Measurements from ENCODE around the gene MCM8. TPM values are rescaled to one million over a fixed set of nuclear protein-coding genes. Genes with fewer than 3 reads are reported as not detected.

Gene MCM8
- total RNA-seq, 4 donors from 2014 or later: 3.9 to 5.2 (median 4.5) TPM

GRCh38 chr20:6007529-6008103 lies 57.2 kb downstream of the MCM8 start:
- 51 to 67% methylated on average over 3 of the region's 3 CpGs for WGBS, 2 donors
- Histone ChIP-seq H3K9me3 (no peaks in the 10 kb centered on the region), H3K27me3 (no peaks in the 10 kb centered on the region), H3K27ac (peak overlapping the region in 2 of 3 donors; percentile 14 to 45), H3K4me1 (peaks cover 19 to 21% of the 10 kb centered on the region in 2 donors), H3K36me3 (peaks cover 7 to 15% of the 10 kb centered on the region in 2 donors), H3K4me3 (replicated peaks in 1 of 3) (no peak overlapping the region)
- intact Hi-C loops (cut with DNase I): no loop called here
- no peak for TF ChIP-seq CTCF (IDR thresholded peaks at IDR 0.05)
- TF ChIP-seq POLR2A (IDR thresholded peaks at IDR 0.05): no peak
- no peak for DNase-seq

- H3K4me1 ChIP-seq: peaks cover 19 to 21% of the 10 kb centered on the region in 2 donors
- no peak overlapping the region for H3K4me3 ChIP-seq (replicated peaks in 1 of 3)
- 24 to 37% methylated on average over 5 of the region's 5 CpGs for WGBS, 2 donors
- H3K36me3 ChIP-seq: peaks cover 7 to 15% of the 10 kb centered on the region in 2 donors
- peak overlapping the region in 2 of 3 donors; percentile 31 to 45 for H3K27ac ChIP-seq
- DNase-seq: peak; percentile 82 to 84
- TF ChIP-seq POLR2A (IDR thresholded peaks at IDR 0.05): peak in 1 of 2 donors; percentile 11
- no peak for TF ChIP-seq CTCF (IDR thresholded peaks at IDR 0.05)
- H3K27me3 ChIP-seq: no peaks in the 10 kb centered on the region
- H3K9me3 ChIP-seq: no peaks in the 10 kb centered on the region
- intact Hi-C loops (cut with DNase I): no loop called here
Measured at GRCh38 chr20:6008254-6008653, 57.8 kb downstream of the MCM8 start.

GRCh38 chr20:6012179-6012578 lies 61.7 kb downstream of the MCM8 start:
- Histone ChIP-seq H3K27me3 (no peaks in the 10 kb centered on the region), H3K4me3 (replicated peaks in 1 of 3) (no peak overlapping the region), H3K4me1 (peaks cover 13 to 17% of the 10 kb centered on the region in 2 donors), H3K9me3 (no peaks in the 10 kb centered on the region), H3K36me3 (peaks cover 10 to 15% of the 10 kb centered on the region in 2 donors), H3K27ac (no peak overlapping the region)
- DNase-seq: no peak
- TF ChIP-seq CTCF (IDR thresholded peaks at IDR 0.05) (no peak), POLR2A (IDR thresholded peaks at IDR 0.05) (no peak)
- 97 to 98% methylated on average over 5 of the region's 5 CpGs for WGBS, 2 donors
- intact Hi-C loops (cut with DNase I): no loop called here

GRCh38 chr20:6014017-6014416 lies 63.6 kb downstream of the MCM8 start:
- Histone ChIP-seq H3K27ac (no peak overlapping the region), H3K27me3 (no peaks in the 10 kb centered on the region), H3K36me3 (peaks cover 10 to 15% of the 10 kb centered on the region in 2 donors), H3K4me1 (no peaks in the 10 kb centered on the region), H3K9me3 (no peaks in the 10 kb centered on the region), H3K4me3 (replicated peaks in 1 of 3) (no peak overlapping the region)
- intact Hi-C loops (cut with DNase I): no loop called here
- WGBS, 2 donors: 88 to 90% methylated on average over 3 of the region's 3 CpGs
- TF ChIP-seq CTCF (IDR thresholded peaks at IDR 0.05): no peak
- TF ChIP-seq POLR2A (IDR thresholded peaks at IDR 0.05): no peak
- no peak for DNase-seq

GRCh38 chr20:6014957-6015356 lies 64.5 kb downstream of the MCM8 start:
- TF ChIP-seq POLR2A (IDR thresholded peaks at IDR 0.05) (no peak), CTCF (IDR thresholded peaks at IDR 0.05) (no peak)
- Histone ChIP-seq H3K27ac (no peak overlapping the region), H3K27me3 (no peaks in the 10 kb centered on the region), H3K4me3 (replicated peaks in 1 of 3) (no peak overlapping the region), H3K4me1 (no peaks in the 10 kb centered on the region), H3K9me3 (no peaks in the 10 kb centered on the region), H3K36me3 (peaks cover 10 to 12% of the 10 kb centered on the region in 2 donors)
- DNase-seq: no peak
- WGBS, 2 donors: 91 to 94% methylated on average over 4 of the region's 4 CpGs
- intact Hi-C loops (cut with DNase I): no loop called here

Measured in thyroid gland (tissue), 4 donors.